HEK293T (cell line): Measurements from ENCODE around the gene SECISBP2.
"Not testable (repeated sequence)": the region's sequence is repeated elsewhere in the genome, so short reads cannot be mapped to it uniquely, and the experiment has no call there.

Experiments used
- CTCF ChIA-PET: fragments of 350-600 bp; formaldehyde crosslinking; extraction: SDS; loops from one replicate; lab custom pipeline; 2021; ENCODE audit warnings: antibody characterized with exemption, inconsistent platforms; lab: Yijun Ruan, JAX
- POLR2A ChIA-PET: fragments of 350-600 bp; formaldehyde crosslinking; extraction: SDS; loops from one replicate; lab custom pipeline; 2020; ENCODE audit warnings: antibody characterized with exemption, inconsistent platforms; lab: Yijun Ruan, JAX
- DNase-seq: peaks from one replicate; pipeline ENCODE4 v3.0.0; 2012; ENCODE audit warnings: mixed read lengths; ENCODE audit errors: extremely low spot score
- ARNT ChIP-seq: fragments of 450-650 bp; IDR thresholded peaks from 2 replicates; pipeline ENCODE4 v1.6.1; 2017; ENCODE audit warnings: mild to moderate bottlenecking
- BHLHE40 ChIP-seq: fragments of 450-650 bp; IDR thresholded peaks from 2 replicates; pipeline ENCODE4 v1.6.1; 2016; ENCODE audit warnings: mild to moderate bottlenecking, moderate library complexity, borderline replicate concordance
- CTBP1 ChIP-seq: fragments of 450-650 bp; IDR thresholded peaks from 2 replicates; pipeline ENCODE4 v1.6.1; 2016; ENCODE audit warnings: borderline replicate concordance
- ELF4 ChIP-seq: fragments of 450-650 bp; IDR thresholded peaks from 2 replicates; pipeline ENCODE4 v1.6.1; 2017; ENCODE audit warnings: antibody characterized with exemption
- FOXA1 ChIP-seq: fragments of 450-650 bp; IDR thresholded peaks from 2 replicates; pipeline ENCODE4 v1.6.1; 2016; ENCODE audit warnings: mild to moderate bottlenecking
- FOXK2 ChIP-seq: fragments of 450-650 bp; IDR thresholded peaks from 2 replicates; pipeline ENCODE4 v1.6.1; 2016; ENCODE audit warnings: mild to moderate bottlenecking
- FOXM1 ChIP-seq: fragments of 450-650 bp; IDR thresholded peaks from 2 replicates; pipeline ENCODE4 v1.6.1; 2017; ENCODE audit warnings: mild to moderate bottlenecking, borderline replicate concordance
- HDGF ChIP-seq: fragments of 450-650 bp; IDR thresholded peaks from 2 replicates; pipeline ENCODE4 v1.6.1; 2017; ENCODE audit warnings: antibody characterized with exemption, borderline replicate concordance
- L3MBTL2 ChIP-seq: fragments of 450-650 bp; conservative IDR thresholded peaks from 2 replicates; pipeline ENCODE4 v1.6.1; 2016; ENCODE audit warnings: mild to moderate bottlenecking
- LEF1 ChIP-seq: fragments of 450-650 bp; IDR thresholded peaks from 2 replicates; pipeline ENCODE4 v1.6.1; 2017; ENCODE audit warnings: mild to moderate bottlenecking, borderline replicate concordance
- NFRKB ChIP-seq: fragments of 450-650 bp; IDR thresholded peaks from 2 replicates; pipeline ENCODE4 v1.6.1; 2016; ENCODE audit warnings: mild to moderate bottlenecking, moderate library complexity
- SP1 ChIP-seq: fragments of 450-650 bp; IDR thresholded peaks from 2 replicates; pipeline ENCODE4 v1.6.1; 2017
- SUZ12 ChIP-seq: fragments of 450-650 bp; IDR thresholded peaks from 2 replicates; pipeline ENCODE4 v1.6.1; 2016; ENCODE audit warnings: mild to moderate bottlenecking
- TARDBP ChIP-seq: fragments of 450-650 bp; IDR thresholded peaks from 2 replicates; pipeline ENCODE4 v1.6.1; 2016
- ZNF384 ChIP-seq: fragments of 450-650 bp; IDR thresholded peaks from 2 replicates; pipeline ENCODE4 v1.6.1; 2016
- TF ChIP-seq, protein P1 (sequence below): fragments of 450-650 bp; IDR thresholded peaks from 2 replicates; pipeline ENCODE4 v1.6.1; 2016

Gene SECISBP2

DNA sequence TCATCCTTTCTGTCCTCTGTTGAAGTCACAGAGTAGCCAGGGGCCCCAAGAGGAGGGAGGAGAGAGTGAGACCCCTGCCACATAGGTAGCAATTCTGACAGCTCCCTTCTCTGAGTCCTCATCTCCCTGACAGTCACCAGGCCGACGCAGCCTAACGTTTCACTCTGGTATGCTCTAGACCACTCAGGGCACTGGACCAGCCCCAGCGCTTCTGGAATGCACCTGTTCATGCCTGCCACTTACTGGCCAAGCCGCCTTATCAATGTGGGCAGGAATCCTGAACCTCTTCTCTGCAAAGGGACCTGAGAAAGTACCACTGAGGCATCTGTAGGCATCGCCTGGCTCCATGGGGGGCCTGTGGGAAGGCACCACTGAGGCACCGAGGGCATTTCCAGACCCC is 50.2 kb downstream of the SECISBP2 start:
- TF ChIP-seq, protein P1, sequence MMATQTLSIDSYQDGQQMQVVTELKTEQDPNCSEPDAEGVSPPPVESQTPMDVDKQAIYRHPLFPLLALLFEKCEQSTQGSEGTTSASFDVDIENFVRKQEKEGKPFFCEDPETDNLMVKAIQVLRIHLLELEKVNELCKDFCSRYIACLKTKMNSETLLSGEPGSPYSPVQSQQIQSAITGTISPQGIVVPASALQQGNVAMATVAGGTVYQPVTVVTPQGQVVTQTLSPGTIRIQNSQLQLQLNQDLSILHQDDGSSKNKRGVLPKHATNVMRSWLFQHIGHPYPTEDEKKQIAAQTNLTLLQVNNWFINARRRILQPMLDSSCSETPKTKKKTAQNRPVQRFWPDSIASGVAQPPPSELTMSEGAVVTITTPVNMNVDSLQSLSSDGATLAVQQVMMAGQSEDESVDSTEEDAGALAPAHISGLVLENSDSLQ = no peak
- TF ChIP-seq SUZ12 = no peak
- TF ChIP-seq HDGF = no peak
- TF ChIP-seq LEF1 = no peak
- no peak for TF ChIP-seq NFRKB
- TF ChIP-seq SP1 = no peak
- TF ChIP-seq CTBP1 = no peak
- TF ChIP-seq FOXA1 = no peak
- no peak for TF ChIP-seq ELF4
- TF ChIP-seq ARNT = no peak
- ChIA-PET CTCF (no interaction called here), POLR2A (no interaction called here)
- DNase-seq = no peak

DNA sequence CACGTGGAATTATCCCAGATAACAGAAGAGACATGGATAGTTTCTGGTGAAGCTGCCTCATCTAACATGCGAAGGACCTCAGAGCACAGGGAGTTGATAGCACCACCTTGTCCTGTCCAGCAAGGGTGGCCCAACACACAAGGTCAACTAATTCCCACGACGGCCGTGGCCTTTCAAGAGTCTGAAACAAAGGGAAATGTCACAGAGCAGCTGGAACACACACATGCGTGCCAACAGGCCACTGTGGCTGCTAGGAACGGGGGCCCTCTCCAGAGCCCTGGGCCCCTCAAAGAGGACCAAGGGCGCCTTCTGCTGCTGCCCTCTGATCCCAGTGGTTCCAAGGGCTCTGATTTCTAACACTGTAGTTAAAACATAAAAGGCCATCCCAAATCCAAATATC is 50.7 kb downstream of the SECISBP2 start:
- no peak for TF ChIP-seq CTBP1
- TF ChIP-seq FOXM1 = no peak
- TF ChIP-seq LEF1 = no peak
- TF ChIP-seq ZNF384 = no peak
- no peak for TF ChIP-seq FOXK2
- no peak for TF ChIP-seq ARNT
- TF ChIP-seq SP1 = no peak
- TF ChIP-seq TARDBP = no peak
- no peak for TF ChIP-seq NFRKB
- TF ChIP-seq, protein P1 = no peak
- ChIA-PET POLR2A (no interaction called here), CTCF (no interaction called here)
- DNase-seq = no peak

DNA sequence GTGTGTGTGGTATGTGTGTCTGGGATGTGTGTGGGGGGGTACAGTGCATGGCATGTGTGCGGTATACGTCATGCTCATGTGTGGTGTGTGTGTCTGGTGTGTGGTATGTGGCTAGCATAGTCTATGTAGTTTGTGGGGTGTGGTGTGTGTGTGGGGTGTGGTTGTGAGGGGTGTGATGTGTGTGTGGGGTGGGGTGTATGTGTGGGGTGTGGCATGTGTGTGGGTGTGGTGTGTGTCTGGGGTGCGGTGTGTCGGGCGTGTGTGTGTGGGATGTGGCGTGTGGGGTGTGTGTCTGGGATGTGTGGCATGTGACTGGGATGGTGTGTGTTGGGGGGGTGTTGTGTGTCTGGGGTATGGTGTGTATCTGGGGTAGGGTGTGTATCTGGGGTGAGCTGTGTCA is 52.3 kb downstream of the SECISBP2 start:
- TF ChIP-seq SUZ12 = no peak
- no peak for TF ChIP-seq ZNF384
- TF ChIP-seq LEF1 = no peak
- no peak for TF ChIP-seq FOXM1
- TF ChIP-seq SP1 = no peak
- no peak for TF ChIP-seq BHLHE40
- no peak for TF ChIP-seq TARDBP
- TF ChIP-seq, protein P1 = no peak
- no peak for TF ChIP-seq FOXK2
- TF ChIP-seq CTBP1 = no peak
- ChIA-PET CTCF (no interaction called here), POLR2A (no interaction called here)
- no peak for DNase-seq

DNA sequence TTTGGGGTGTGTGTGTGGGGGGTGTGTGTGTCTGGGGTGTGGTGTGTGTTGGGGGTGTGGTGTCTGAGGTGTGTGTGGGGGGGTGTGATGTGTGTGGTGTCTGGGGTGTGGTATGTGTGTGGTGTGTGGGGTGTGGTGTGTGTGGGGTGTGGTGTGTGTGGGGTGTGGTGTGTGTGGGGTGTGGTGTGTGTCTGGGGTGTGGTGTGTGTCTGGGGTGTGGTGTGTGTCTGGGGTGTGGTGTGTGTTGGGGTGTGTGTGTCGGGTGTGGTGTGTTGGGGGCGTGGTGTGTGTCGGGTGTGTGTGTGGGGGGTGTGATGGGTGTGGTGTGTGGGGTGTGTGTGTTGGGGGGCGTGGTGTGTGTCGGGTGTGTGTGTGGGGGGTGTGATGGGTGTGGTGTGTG is 53.5 kb downstream of the SECISBP2 start:
- DNase-seq, POLR2A ChIA-PET, CTCF ChIA-PET: not testable (repeated sequence)

DNA sequence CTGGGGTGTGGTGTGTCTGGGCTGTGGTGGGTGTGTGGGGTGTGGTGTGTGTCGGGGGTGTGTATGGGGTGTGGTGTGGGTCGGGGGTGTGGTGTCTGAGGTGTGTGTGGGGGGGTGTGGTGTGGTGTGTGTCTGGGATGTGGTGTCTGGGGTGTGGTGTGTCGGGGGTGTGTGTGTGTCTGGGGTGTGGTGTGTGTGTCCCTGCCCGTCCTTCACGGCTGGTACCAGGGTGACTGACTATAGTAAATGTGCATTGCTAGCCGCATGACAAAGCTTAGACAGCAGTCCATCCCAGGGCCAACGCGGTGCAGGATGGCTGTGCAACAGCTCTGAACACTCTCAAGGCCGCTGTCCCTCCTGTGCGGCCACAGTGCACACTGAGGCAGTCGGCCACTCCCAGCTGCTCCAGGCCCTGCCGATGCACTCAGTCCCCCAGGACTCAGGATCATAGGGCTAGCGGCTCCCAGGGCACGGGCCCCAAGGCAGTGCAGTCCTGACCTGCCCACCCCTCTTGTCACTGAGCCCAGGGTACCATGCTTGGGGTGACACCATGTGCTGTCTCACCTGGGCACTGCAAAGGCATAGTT is 54.0 kb downstream of the SECISBP2 start:
- CTCF ChIA-PET = no interaction called here
- POLR2A ChIA-PET = no interaction called here
- no peak for TF ChIP-seq HDGF
- TF ChIP-seq LEF1 = no peak
- TF ChIP-seq SP1 = no peak
- TF ChIP-seq FOXM1 = no peak
- no peak for TF ChIP-seq ELF4
- TF ChIP-seq FOXA1 = no peak
- no peak for TF ChIP-seq ZNF384
- no peak for TF ChIP-seq L3MBTL2
- no peak for TF ChIP-seq ARNT
- TF ChIP-seq TARDBP = no peak
- TF ChIP-seq CTBP1 = no peak
- TF ChIP-seq NFRKB = no peak
- no peak for TF ChIP-seq SUZ12
- TF ChIP-seq, protein P1 = no peak
- no peak for TF ChIP-seq FOXK2
- TF ChIP-seq BHLHE40 = no peak
- no peak for DNase-seq

DNA sequence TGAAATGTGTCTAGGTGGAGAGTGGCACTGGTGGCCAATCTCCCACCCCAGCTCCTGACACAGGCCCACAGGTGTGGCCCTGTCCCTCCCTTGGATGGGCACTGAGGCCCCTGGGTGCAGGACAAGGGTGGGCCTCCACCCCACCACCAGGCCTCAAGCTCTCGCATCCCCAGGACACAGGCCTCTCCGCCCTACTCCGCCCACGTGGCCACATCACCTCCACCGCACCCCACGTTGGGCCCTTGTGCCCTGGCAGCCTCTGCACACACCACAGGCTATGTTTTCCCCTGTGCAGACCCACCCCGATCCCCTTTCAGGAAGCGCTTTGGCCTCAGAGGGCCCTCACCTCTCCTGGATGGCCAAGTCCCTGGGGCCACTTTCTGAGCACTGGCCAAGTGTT is 54.7 kb downstream of the SECISBP2 start:
- POLR2A ChIA-PET = no interaction called here

More for the DNA sequence above, 54.7 kb downstream of the SECISBP2 start:
- DNase-seq = no peak
- TF ChIP-seq ARNT (no peak), SUZ12 (no peak), TARDBP (no peak), BHLHE40 (no peak), CTBP1 (no peak), L3MBTL2 (no peak), SP1 (no peak), FOXK2 (no peak), HDGF (no peak), ZNF384 (no peak), LEF1 (no peak), FOXM1 (no peak), FOXA1 (no peak), NFRKB (no peak)
- TF ChIP-seq, protein P1 = no peak
- CTCF ChIA-PET = no interaction called here
